ENCODE data around the gene IKBKE.

IKBKE gene

DNA sequence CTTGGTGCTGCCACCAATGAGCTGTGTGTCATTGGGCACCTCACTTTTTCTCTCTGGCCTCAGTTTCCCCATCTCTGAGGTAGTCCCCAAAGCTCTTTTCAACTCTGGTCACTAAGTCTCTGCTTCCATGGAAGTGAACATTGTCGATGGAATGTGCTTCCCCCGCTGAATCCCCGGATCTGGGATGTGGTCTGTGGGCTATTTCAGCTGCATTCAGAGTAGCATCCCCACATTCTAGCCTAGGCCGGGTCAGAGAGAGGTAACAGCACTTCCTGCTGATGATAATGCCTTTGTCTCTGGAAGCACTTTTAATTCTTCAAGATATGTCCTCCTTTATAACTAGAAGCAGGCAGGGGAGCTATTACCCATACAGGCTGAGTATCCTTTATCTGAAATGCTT is 66.9 kb downstream of the IKBKE start:
- Histone ChIP-seq H3K27me3 (ENCODE audit: insufficient read depth, low read length) (no peaks in the 10 kb centered on the region; the same call in 1 of the 2 replicates), H3K4me1 (ENCODE audit: insufficient read depth, low read length, severe bottlenecking) (peaks cover 7% of the 10 kb centered on the region), H4K20me1 (ENCODE audit: insufficient read depth, low read length) (no peaks in the 10 kb centered on the region), H3K4me2 (ENCODE audit: low read length) (no peak overlapping the region), H3F3A (ENCODE audit: insufficient read depth, low read length) (no peaks in the 10 kb centered on the region), H3K79me2 (ENCODE audit: insufficient read depth, low read length) (no peaks in the 10 kb centered on the region), H3K36me3 (ENCODE audit: insufficient read depth, low read length) (no peaks in the 10 kb centered on the region), H3K9ac (ENCODE audit: low read length) (no peak overlapping the region), H2AFZ (ENCODE audit: low read length) (no peak overlapping the region), H3K4me3 (ENCODE audit: low read depth, low read length, poor library complexity, severe bottlenecking) (no peak overlapping the region), H3K27ac (ENCODE audit: low read depth, low read length, poor library complexity, severe bottlenecking) (no peak overlapping the region), H3K9me3 (ENCODE audit: low read length) (no peaks in the 10 kb centered on the region), H3K9me2 (ENCODE audit: low read depth, low read length) (no peaks in the 10 kb centered on the region)
- no peak for TF ChIP-seq EZH2 (IDR thresholded peaks at IDR 0.05; ENCODE audit: borderline replicate concordance, low read length)
- TF ChIP-seq, protein P1, sequence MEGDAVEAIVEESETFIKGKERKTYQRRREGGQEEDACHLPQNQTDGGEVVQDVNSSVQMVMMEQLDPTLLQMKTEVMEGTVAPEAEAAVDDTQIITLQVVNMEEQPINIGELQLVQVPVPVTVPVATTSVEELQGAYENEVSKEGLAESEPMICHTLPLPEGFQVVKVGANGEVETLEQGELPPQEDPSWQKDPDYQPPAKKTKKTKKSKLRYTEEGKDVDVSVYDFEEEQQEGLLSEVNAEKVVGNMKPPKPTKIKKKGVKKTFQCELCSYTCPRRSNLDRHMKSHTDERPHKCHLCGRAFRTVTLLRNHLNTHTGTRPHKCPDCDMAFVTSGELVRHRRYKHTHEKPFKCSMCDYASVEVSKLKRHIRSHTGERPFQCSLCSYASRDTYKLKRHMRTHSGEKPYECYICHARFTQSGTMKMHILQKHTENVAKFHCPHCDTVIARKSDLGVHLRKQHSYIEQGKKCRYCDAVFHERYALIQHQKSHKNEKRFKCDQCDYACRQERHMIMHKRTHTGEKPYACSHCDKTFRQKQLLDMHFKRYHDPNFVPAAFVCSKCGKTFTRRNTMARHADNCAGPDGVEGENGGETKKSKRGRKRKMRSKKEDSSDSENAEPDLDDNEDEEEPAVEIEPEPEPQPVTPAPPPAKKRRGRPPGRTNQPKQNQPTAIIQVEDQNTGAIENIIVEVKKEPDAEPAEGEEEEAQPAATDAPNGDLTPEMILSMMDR (IDR thresholded peaks at IDR 0.05; ENCODE audit: low read length), result no peak

DNA sequence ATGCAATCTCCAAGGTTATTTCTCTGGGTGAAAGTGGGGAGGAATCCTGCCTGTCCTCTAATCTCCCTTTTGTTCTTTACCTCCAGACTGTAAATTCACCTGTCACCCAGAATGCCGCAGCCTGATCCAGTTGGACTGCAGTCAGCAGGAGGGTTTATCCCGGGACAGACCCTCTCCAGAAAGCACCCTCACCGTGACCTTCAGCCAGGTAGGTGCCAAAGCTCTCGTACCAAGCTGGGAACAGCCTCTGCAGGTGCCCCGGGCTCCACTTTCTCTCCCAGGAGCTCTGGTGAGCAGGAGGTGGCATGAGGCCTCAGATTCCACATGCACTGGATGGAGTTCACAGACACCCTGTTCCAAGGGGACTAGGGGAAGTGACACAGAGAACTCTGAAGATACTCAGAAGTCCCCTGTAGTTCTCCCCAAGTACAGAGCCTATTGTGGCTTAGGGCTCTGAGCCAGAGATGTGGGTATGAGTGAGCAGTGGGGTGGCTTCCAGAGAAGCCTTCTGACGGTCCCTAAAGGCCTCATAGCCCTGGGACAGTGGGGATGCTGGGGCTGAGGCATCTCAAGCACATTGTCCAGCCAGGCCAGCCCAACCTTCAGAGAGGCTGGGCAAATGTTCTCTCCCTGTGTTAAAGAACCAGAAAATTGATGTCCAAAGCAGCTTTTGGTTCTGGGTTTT is 68.0 kb downstream of the IKBKE start:
- Histone ChIP-seq H2AFZ (ENCODE audit: low read length) (no peak overlapping the region), H3K4me2 (ENCODE audit: low read length) (no peak overlapping the region), H3K27me3 (ENCODE audit: insufficient read depth, low read length) (no peaks in the 10 kb centered on the region; the same call in 1 of the 2 replicates), H3K9me2 (ENCODE audit: low read depth, low read length) (no peaks in the 10 kb centered on the region), H3K9me3 (ENCODE audit: low read length) (no peaks in the 10 kb centered on the region), H3K9ac (ENCODE audit: low read length) (no peak overlapping the region), H3K4me3 (ENCODE audit: low read depth, low read length, poor library complexity, severe bottlenecking) (no peak overlapping the region), H3K79me2 (ENCODE audit: insufficient read depth, low read length) (no peaks in the 10 kb centered on the region), H3K36me3 (ENCODE audit: insufficient read depth, low read length) (no peaks in the 10 kb centered on the region), H3K27ac (ENCODE audit: low read depth, low read length, poor library complexity, severe bottlenecking) (no peak overlapping the region), H4K20me1 (ENCODE audit: insufficient read depth, low read length) (no peaks in the 10 kb centered on the region), H3K4me1 (ENCODE audit: insufficient read depth, low read length, severe bottlenecking) (peaks cover 7% of the 10 kb centered on the region), H3F3A (ENCODE audit: insufficient read depth, low read length) (no peaks in the 10 kb centered on the region)
- TF ChIP-seq, protein P1 (IDR thresholded peaks at IDR 0.05; ENCODE audit: low read length), result no peak
- TF ChIP-seq EZH2 (IDR thresholded peaks at IDR 0.05; ENCODE audit: borderline replicate concordance, low read length), result no peak

DNA sequence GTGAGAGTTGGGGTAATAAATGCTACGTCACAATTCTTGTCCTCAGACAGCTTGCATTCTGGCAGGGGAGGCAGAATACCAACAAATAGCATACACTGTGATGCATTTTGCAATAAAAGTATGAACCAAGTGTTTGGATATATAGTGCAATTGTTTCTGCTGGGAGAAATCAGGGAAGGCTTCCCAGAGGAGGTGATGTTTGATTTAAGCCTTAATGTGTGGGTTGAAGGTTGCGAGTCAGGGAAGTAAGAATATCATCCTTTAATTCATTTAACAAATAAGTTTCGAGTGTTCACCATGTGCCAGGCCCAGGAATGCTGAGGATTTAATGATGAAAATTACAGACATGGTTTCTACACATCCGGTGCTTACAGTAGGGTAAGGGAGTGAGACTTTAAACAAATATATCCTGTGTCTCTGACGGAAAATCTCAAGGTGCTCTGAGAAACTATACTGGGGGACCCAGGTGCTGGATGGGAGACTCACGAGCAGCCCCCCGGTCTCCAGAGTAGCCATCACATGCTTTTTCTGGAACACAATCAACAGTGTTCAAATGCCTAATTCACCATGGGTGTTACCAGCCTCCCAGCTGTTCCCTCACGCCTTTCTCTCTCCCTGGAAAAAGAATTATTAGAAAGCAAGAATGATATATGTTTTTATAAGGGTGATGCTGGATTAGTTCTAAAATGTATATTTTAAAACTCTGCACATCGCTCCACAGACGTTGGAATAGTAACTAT is 68.8 kb downstream of the IKBKE start:
- no peak overlapping the region for H3K27ac ChIP-seq (ENCODE audit: low read depth, low read length, poor library complexity, severe bottlenecking)
- H4K20me1 ChIP-seq (ENCODE audit: insufficient read depth, low read length), result no peaks in the 10 kb centered on the region
- H3K4me1 ChIP-seq (ENCODE audit: insufficient read depth, low read length, severe bottlenecking), result peaks cover 7% of the 10 kb centered on the region

More for the DNA sequence above, 68.8 kb downstream of the IKBKE start:
- Histone ChIP-seq H3K4me3 (ENCODE audit: low read depth, low read length, poor library complexity, severe bottlenecking) (no peak overlapping the region), H3K9me2 (ENCODE audit: low read depth, low read length) (no peaks in the 10 kb centered on the region), H3K27me3 (ENCODE audit: insufficient read depth, low read length) (no peaks in the 10 kb centered on the region; the same call in 1 of the 2 replicates), H3K9ac (ENCODE audit: low read length) (no peak overlapping the region), H3K79me2 (ENCODE audit: insufficient read depth, low read length) (no peaks in the 10 kb centered on the region), H3F3A (ENCODE audit: insufficient read depth, low read length) (no peaks in the 10 kb centered on the region), H2AFZ (ENCODE audit: low read length) (no peak overlapping the region), H3K4me2 (ENCODE audit: low read length) (no peak overlapping the region), H3K9me3 (ENCODE audit: low read length) (no peaks in the 10 kb centered on the region), H3K36me3 (ENCODE audit: insufficient read depth, low read length) (no peaks in the 10 kb centered on the region)
- TF ChIP-seq, protein P1 (IDR thresholded peaks at IDR 0.05; ENCODE audit: low read length), result no peak
- no peak for TF ChIP-seq EZH2 (IDR thresholded peaks at IDR 0.05; ENCODE audit: borderline replicate concordance, low read length)
